HUES6 (cell line): ENCODE measurements around the gene CKLF.

Source experiments
- H3K27ac ChIP-seq: 2 replicates; pipeline ENCODE4 v1.7.0; 2013; ENCODE audit warnings: low read depth, mild to moderate bottlenecking, low read length, inconsistent platforms
- H3K27me3 ChIP-seq: 2 replicates; pipeline ENCODE4 v1.6.1; 2013; ENCODE audit warnings: low read length; ENCODE audit not compliant: control insufficient read depth, insufficient read depth
- H3K36me3 ChIP-seq: 2 replicates; pipeline ENCODE4 v1.6.1; 2013; ENCODE audit warnings: low read length; ENCODE audit not compliant: control insufficient read depth, insufficient read depth
- H3K4me1 ChIP-seq: 2 replicates; pipeline ENCODE4 v1.6.1; 2013; ENCODE audit warnings: low read length; ENCODE audit not compliant: control insufficient read depth, insufficient read depth
- H3K4me3 ChIP-seq: 2 replicates; pipeline ENCODE4 v1.5.1; 2013; ENCODE audit warnings: low read depth, low read length
- H3K9ac ChIP-seq: one replicate; pipeline ENCODE4 v1.6.1; 2013; ENCODE audit warnings: mild to moderate bottlenecking, low read length
- H3K9me3 ChIP-seq: 2 replicates; pipeline ENCODE4 v1.6.1; 2013; ENCODE audit warnings: low read depth, low read length; ENCODE audit not compliant: control insufficient read depth, insufficient read depth

CKLF gene

GRCh38 chr16:66576296-66576695 is 23.9 kb downstream of the CKLF start:
- Histone ChIP-seq H3K4me1 (peaks cover 13% of the 10 kb centered on the region), H3K36me3 (no peaks in the 10 kb centered on the region), H3K4me3 (no peak overlapping the region), H3K9ac (no peak overlapping the region), H3K27ac (no peak overlapping the region), H3K27me3 (peaks cover 36% of the 10 kb centered on the region), H3K9me3 (no peaks in the 10 kb centered on the region)

DNA sequence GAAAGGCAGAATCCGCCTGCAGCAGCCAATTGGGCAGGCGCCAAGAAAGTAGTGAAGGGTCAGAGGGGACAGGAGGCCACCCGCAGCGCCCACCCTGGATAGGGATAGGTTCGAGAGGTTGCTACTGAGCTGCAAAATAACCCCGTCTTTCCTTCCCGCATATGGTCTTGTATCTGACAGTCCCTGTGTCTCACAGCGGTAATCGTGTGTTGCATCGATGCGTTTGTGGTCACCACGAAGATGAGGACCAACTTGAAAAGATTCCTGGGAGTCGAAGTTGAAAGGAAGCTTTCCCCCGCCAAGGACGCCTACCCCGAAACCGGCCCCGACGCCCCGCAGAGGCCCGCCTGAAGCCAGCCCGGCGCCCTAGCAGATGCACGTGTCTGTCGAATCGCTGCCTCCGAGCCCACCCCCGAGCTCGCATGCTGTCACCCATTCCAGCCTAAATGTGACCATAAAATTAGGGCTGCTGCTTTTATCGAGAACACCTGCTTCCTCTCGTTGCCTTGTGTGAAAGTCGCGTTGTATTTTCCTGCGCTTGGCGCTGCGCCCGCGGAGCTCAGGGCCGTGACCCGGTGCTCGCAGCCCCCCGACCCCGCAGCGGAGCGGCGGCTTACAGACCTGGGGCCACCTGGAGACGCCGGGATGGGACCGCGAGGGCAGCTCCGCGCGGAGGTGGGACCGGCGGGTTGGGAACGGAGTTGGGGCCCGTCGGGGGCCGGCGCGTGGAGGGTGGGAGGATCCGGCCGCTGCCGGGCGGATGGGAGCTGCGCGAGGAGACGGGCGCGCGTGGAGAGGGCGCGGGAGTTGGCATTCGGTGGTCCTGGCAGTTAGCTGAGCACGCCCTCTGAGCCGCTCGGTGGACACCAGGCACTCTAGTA is 26.5 kb downstream of the CKLF start, which contains the start of gene CMTM2:
TSS of gene CMTM2 (plus strand) at position 813 of the 881 bp plus-strand sequence. CDS start 145 bp downstream, outside the sequence.
- Histone ChIP-seq H3K9me3 (no peaks in the 10 kb centered on the region), H3K4me3 (peak within 1 kb of the TSS; percentile 44; the same call in 1 of the 2 replicates), H3K4me1 (peaks cover 15% of the 10 kb centered on the region), H3K36me3 (no peaks in the 10 kb centered on the region), H3K27ac (no peak within 1 kb of the TSS), H3K27me3 (peaks cover 36% of the 10 kb centered on the region), H3K9ac (no peak within 1 kb of the TSS)

GRCh38 chr16:66580605-66581209 is 28.3 kb downstream of the CKLF start:
- Histone ChIP-seq H3K9ac (no peak overlapping the region), H3K27ac (no peak overlapping the region), H3K9me3 (no peaks in the 10 kb centered on the region), H3K4me3 (no peak overlapping the region), H3K36me3 (no peaks in the 10 kb centered on the region), H3K27me3 (peaks cover 36% of the 10 kb centered on the region), H3K4me1 (peaks cover 15% of the 10 kb centered on the region)

DNA sequence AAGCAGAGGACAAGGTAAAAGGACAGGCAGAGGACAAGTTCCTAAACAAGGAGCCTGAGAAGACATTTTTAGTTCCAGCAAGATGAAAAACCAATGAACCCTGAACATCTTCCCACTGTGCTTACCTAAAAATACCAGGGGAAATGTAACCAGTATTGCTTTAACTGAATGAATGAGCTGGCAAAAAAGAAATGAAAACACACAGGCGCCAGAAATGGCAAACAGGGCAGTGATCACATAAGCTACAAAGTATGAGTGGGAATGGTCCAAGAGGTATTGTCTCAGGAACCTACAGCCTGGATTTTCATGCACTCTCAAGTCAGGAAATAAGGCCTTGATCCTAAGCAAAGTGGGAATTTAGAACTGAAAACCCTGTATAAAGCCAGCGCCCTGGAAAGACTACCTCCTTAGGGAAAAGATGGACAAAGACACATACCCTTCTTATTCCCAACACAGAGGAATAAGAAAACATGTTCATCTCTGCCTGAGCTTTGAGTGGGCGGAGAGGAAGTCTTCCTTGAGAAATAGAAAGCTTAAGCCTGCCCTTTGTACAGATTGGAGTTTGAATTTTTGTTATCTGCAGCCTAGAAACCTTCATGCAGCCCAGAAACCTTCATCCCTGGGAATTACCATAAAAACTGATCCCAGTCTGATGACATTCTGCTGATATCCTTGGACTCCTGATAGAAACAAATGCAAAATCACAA is 29.0 kb downstream of the CKLF start:
- Histone ChIP-seq H3K36me3 (no peaks in the 10 kb centered on the region), H3K4me3 (no peak overlapping the region), H3K27ac (no peak overlapping the region)

DNA sequence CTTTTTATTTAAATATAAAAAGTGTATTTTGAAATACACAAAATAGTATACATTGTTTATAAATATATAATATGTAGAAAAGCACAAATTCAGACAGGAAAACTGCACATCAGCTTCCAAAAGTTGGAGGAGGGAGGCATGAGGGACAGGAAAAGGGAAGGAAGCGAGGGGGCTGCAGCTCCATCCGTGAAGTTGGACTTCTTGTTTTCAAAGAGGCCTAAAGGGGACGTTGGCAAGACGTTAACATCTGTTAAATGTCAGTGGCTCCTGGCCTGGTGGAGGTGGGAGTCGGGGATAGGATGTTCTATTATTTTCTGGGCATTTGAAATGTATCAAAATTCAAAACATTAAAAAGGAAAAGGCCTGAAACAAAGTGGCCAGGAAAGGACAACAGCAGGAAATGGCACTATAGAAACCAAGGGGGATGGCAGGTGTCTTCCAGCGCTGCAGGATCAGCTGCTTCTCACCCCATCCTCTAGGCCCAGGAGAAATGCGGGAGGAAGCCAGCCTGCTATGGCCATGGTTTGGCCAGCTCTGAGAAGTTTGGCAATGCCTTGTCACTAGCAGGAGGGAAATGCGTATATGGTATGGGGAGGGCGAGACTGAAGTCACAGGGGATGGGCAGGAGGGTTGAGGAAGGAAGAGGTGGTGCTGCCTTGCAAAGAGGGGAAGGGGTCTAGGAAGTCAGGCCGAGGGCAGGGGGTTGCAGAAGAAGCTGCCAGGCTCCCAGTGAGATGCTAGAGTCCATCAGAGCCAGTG is 33.3 kb downstream of the CKLF start:
- no peak overlapping the region for H3K4me3 ChIP-seq
- no peaks in the 10 kb centered on the region for H3K36me3 ChIP-seq
- no peak overlapping the region for H3K9ac ChIP-seq
- no peaks in the 10 kb centered on the region; the same call in 1 of the 2 replicates for H3K27me3 ChIP-seq
- no peaks in the 10 kb centered on the region for H3K9me3 ChIP-seq
- H3K4me1 ChIP-seq: peaks cover 8% of the 10 kb centered on the region
- no peak overlapping the region for H3K27ac ChIP-seq

More for the DNA sequence above, 29.0 kb downstream of the CKLF start:
- Histone ChIP-seq H3K27me3 (peaks cover 36% of the 10 kb centered on the region), H3K9me3 (no peaks in the 10 kb centered on the region), H3K9ac (no peak overlapping the region), H3K4me1 (peaks cover 15% of the 10 kb centered on the region)

DNA sequence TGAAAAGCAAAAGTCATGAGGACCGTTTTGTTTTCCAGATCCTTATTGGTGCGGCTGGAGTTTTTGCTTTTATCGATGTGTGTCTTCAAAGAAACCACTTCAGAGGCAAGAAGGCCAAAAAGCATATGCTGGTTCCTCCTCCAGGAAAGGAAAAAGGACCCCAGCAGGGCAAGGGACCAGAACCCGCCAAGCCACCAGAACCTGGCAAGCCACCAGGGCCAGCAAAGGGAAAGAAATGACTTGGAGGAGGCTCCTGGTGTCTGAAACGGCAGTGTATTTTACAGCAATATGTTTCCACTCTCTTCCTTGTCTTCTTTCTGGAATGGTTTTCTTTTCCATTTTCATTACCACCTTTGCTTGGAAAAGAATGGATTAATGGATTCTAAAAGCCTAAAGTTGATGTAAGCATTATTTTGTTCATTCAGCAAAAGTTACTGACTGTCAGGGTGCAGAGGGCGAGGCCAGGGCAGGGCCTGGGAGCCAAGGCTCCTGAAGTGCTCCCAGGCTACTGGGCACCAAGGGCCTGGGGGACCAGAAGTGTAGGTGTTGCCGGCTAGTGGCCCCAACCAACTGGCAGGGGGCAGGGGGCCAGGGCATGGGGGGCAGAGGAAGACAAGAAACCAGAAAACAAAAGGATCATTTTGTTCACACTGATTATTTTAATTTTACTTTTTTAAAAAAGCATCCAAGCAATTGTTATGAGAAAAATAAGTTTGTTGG is 35.7 kb downstream of the CKLF start:
- Histone ChIP-seq H3K9me3 (no peaks in the 10 kb centered on the region), H3K9ac (no peak overlapping the region), H3K4me3 (no peak overlapping the region), H3K27ac (no peak overlapping the region), H3K36me3 (no peaks in the 10 kb centered on the region), H3K4me1 (no peaks in the 10 kb centered on the region), H3K27me3 (no peaks in the 10 kb centered on the region)

DNA sequence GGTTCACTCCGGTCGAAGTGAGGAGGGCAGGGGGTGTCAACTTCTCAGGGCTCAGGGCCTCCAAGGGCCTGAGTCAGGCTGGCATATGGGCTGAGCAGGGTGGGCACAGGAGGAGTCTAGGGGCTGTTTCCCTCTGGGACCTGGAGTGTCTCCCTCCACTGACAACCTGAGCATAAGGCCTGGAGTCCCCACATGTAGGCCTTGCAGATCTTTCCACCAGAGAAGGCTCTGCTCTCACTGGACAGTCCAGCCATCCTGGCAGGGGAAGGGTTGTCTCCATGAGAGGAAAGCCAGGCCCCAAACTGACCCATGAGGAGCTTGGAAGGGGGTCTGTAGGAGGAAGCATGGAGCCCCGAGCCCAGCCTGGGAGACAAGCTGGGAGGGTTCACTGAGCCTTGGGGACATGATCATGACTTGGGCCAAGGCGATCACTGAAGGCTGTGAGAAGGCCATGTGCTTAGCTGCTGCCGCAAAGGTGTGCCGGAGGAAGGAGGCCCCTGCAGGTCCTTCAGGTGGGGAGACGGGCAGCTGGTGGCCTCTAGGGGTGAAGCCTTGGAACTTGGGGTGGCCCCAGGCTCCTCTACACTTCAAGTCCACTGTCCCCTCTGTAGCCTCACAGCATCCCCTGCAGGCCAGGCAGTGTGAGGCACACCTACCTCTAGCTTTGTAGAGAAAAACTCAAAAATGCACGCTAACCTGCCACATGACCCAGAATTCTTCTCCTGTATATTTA is 36.8 kb downstream of the CKLF start:
- H3K36me3 ChIP-seq: no peaks in the 10 kb centered on the region
- no peaks in the 10 kb centered on the region for H3K27me3 ChIP-seq
- no peak overlapping the region for H3K9ac ChIP-seq
- H3K9me3 ChIP-seq: no peaks in the 10 kb centered on the region
- H3K4me1 ChIP-seq: no peaks in the 10 kb centered on the region
- no peak overlapping the region for H3K27ac ChIP-seq
- H3K4me3 ChIP-seq: no peak overlapping the region

GRCh38 chr16:66590322-66590721 is 37.9 kb downstream of the CKLF start:
- H3K27ac ChIP-seq: no peak overlapping the region
- no peak overlapping the region for H3K4me3 ChIP-seq
- H3K27me3 ChIP-seq: no peaks in the 10 kb centered on the region
- H3K9me3 ChIP-seq: no peaks in the 10 kb centered on the region
- no peaks in the 10 kb centered on the region for H3K4me1 ChIP-seq
- no peak overlapping the region for H3K9ac ChIP-seq
- H3K36me3 ChIP-seq: no peaks in the 10 kb centered on the region

- no peaks in the 10 kb centered on the region for H3K27me3 ChIP-seq
- H3K9me3 ChIP-seq: no peaks in the 10 kb centered on the region
- no peak overlapping the region for H3K9ac ChIP-seq
- H3K4me1 ChIP-seq: no peaks in the 10 kb centered on the region
- no peaks in the 10 kb centered on the region for H3K36me3 ChIP-seq
- H3K27ac ChIP-seq: no peak overlapping the region
- H3K4me3 ChIP-seq: no peak overlapping the region
Observed at GRCh38 chr16:66591018-66591417, 38.6 kb downstream of the CKLF start.

DNA sequence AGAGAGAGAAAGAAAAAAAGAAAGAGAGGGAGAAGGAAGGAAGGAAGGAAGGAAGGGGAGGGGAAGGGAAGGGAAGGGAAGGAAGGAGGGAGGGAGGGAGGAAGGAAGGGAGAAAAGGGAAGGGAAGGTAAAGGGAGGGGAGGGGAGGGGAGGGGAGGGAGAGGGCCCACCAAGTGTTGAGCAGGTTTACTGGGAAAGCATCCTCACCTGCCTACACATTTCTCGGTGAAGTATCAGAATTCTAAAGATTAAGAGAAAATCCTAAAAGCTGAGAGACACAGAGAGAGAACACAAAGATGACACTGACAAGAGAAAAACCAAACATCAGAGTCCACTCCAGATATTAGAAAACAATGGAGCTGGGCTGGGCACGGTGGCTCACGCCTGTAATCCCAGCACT is 39.9 kb downstream of the CKLF start:
- no peak overlapping the region for H3K27ac ChIP-seq
- H3K9ac ChIP-seq: no peak overlapping the region
- no peaks in the 10 kb centered on the region for H3K4me1 ChIP-seq

More for the DNA sequence above, 39.9 kb downstream of the CKLF start:
- Histone ChIP-seq H3K36me3 (no peaks in the 10 kb centered on the region), H3K4me3 (no peak overlapping the region), H3K9me3 (no peaks in the 10 kb centered on the region), H3K27me3 (no peaks in the 10 kb centered on the region)
